Stimulated activated CD4-positive, alpha-beta T cell treated with anti-CD3 and anti-CD28 coated beads, Interleukin-1b, Interleukin-23, amount 100 ng/mL, for 24 hours (primary cell): ENCODE measurements around the gene PRKD1.

Source experiments
- DNase-seq, 4 experiments: peaks; one replicate each; pipeline ENCODE4 v3.0.0-alpha.2; 2020; ENCODE audit warnings: low read depth in 4 of 4, low spot score in 1 of 4

PRKD1 gene

DNA sequence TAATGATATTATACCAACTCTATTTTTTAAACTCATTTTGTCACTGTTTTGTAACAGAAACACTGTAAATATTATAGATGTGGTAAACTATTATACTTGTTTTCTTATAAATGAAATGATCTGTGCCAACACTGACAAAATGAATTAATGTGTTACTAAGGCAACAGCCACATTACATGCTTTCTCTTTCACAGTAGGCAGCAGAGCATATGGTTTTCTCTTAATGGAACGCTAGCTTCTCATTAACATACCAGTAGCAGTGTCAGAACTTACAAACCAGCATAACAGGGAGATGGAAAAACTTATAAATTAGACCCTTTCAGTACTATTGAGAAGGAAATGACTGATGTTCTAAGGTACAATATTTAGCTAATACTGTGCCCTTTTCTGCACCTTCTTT, 398.8 kb downstream of the PRKD1 start:
- DNase-seq, result no peak

DNA sequence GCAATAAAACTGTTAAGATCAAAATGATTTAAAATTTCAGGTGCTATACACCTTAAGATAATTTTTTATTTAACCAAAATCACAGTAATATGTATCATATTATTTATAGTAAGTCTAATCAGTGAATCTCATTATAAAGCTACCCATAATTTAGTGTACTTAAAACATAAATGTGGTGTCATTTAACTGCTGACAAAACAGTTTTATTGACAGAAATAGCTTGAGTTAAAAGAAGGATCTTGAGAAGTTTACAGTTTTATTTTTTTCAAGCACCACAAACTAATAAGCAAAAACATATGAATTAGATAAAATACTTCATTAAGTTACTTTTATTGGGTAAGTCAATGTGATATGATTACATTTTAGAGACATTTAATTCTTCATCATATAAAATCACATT, 400.4 kb downstream of the PRKD1 start:
- DNase-seq, result no peak
